Dendritic cell treated with granulocyte-macrophage colony-stimulating factor and Interleukin-4, amounts not matched to agents 40 ng/mL and 50 ng/mL, for 4 days (primary cell): ENCODE results near the gene NACA.

Experiments
- H3K27ac Mint-ChIP-seq: one replicate; pipeline ENCODE4 v1.8.0; 2022; ENCODE audit warnings: mild to moderate bottlenecking, mixed read lengths
- H3K27me3 Mint-ChIP-seq: one replicate; pipeline ENCODE4 v1.8.0; 2022; ENCODE audit warnings: mild to moderate bottlenecking, mixed read lengths
- H3K36me3 Mint-ChIP-seq: one replicate; pipeline ENCODE4 v1.8.0; 2022; ENCODE audit warnings: low read depth, mixed read lengths
- H3K4me1 Mint-ChIP-seq: one replicate; pipeline ENCODE4 v1.8.0; 2022; ENCODE audit warnings: low read depth, mixed read lengths
- H3K4me3 Mint-ChIP-seq: one replicate; pipeline ENCODE4 v1.8.0; 2022; ENCODE audit warnings: mild to moderate bottlenecking, moderate library complexity, mixed read lengths
- H3K9me3 Mint-ChIP-seq: one replicate; pipeline ENCODE4 v1.8.0; 2022; ENCODE audit warnings: mixed read lengths
- intact Hi-C: fragments of 100-400 bp; cut with micrococcal nuclease; formaldehyde crosslinking; loops from one replicate; pipeline ENCODE4 v1.15.0; 2022

Gene NACA

DNA sequence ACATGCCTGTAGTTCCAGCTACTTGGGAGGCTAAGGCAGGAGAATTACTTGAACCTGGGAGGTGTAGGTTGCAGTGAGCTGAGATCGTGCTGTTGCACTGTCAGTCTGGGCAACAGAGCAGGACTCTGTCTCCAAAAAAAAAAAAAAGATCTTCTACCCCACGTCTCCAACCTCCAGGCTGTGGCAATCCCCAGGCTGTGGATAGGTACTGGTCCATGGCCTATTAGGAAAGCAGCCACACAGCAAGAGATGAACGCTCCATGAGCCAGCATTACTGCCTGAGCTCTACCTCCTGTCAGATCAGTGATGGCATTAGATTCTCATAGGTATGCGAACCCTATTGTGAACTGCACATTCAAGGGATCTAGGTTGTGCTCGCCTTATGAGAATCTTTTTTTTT lies 30.9 kb downstream of the NACA start:
- Mint-ChIP-seq H3K4me3 (no peak overlapping the region), H3K27ac (no peak overlapping the region), H3K9me3 (no peaks in the 10 kb centered on the region), H3K36me3 (no peaks in the 10 kb centered on the region), H3K27me3 (no peaks in the 10 kb centered on the region), H3K4me1 (peaks cover 4% of the 10 kb centered on the region)
- intact Hi-C loops: no loop called here

DNA sequence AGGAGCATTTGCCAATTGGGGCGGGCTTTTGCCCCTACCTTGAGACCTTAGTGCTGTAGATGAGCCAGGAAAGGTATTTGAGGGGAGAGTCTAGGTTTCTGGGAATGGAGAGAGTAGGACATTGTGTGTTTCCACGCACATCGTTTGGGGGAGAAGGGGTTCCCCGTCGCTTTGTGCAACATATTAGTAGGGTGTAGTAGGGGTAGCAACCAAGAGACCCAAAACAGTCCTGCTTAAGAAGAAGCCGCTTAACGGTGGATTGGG lies 36.3 kb downstream of the NACA start:
- H3K9me3 Mint-ChIP-seq: no peaks in the 10 kb centered on the region
- H3K27ac Mint-ChIP-seq: peak overlapping the region; percentile 99
- peaks cover 34% of the 10 kb centered on the region for H3K36me3 Mint-ChIP-seq
- peaks cover 24% of the 10 kb centered on the region for H3K4me1 Mint-ChIP-seq
- intact Hi-C loops: loop anchor here (1.0 to 5.0 kb wide), 3 partner anchors 37 to 60 kb away; partner anchors contain the start of gene NACA
- no peaks in the 10 kb centered on the region for H3K27me3 Mint-ChIP-seq
- H3K4me3 Mint-ChIP-seq: peak overlapping the region; percentile 99

DNA sequence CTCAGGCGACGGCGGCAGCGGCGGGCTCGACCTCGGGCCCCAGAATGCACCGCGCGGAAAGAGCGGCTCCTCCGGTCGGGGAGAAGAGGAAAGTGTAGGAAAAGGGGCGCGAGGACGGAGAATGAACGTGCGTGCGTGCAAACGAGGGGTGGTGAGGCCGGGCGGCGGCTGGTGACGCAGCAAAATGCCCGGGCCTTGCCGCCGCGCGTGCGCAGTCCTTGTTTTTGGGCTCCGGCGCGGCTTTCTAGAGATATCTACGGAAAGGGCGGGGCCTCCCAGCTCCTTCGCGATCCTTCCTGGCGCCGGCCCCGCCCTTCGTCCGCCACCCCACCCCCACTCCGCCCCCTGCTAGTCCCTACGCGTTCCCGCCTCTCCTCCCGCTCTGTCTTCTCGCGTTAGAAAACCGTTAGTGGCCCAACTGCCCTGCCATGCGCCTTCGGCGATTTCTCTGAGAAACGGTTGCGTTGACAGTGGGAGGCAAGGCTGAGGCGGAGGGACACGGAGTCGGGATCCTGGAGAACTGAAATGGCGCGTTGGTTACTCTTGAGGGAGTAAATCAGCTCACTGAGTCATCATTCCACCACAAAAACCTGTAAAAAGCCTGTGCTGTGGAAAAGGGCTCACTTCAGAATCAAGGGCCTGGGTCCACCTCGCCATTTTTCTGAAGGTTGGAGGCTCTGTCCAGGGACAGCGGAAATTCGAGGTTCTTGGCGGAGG lies 36.8 kb downstream of the NACA start, which contains the start of gene PTGES3:
PTGES3 (minus strand) TSS at position 156 of the 717 bp plus-strand sequence. CDS start 285 bp downstream, outside the sequence.
- intact Hi-C loops: loop anchor here (1.0 to 5.0 kb wide), 3 partner anchors 37 to 61 kb away; partner anchors contain the start of gene NACA
- H3K9me3 Mint-ChIP-seq: no peaks in the 10 kb centered on the region
- peak within 1 kb of the TSS; percentile 99 for H3K27ac Mint-ChIP-seq
- no peaks in the 10 kb centered on the region for H3K27me3 Mint-ChIP-seq
- H3K4me3 Mint-ChIP-seq: peak within 1 kb of the TSS; percentile 99
- H3K36me3 Mint-ChIP-seq: peaks cover 34% of the 10 kb centered on the region
- peaks cover 24% of the 10 kb centered on the region for H3K4me1 Mint-ChIP-seq

DNA sequence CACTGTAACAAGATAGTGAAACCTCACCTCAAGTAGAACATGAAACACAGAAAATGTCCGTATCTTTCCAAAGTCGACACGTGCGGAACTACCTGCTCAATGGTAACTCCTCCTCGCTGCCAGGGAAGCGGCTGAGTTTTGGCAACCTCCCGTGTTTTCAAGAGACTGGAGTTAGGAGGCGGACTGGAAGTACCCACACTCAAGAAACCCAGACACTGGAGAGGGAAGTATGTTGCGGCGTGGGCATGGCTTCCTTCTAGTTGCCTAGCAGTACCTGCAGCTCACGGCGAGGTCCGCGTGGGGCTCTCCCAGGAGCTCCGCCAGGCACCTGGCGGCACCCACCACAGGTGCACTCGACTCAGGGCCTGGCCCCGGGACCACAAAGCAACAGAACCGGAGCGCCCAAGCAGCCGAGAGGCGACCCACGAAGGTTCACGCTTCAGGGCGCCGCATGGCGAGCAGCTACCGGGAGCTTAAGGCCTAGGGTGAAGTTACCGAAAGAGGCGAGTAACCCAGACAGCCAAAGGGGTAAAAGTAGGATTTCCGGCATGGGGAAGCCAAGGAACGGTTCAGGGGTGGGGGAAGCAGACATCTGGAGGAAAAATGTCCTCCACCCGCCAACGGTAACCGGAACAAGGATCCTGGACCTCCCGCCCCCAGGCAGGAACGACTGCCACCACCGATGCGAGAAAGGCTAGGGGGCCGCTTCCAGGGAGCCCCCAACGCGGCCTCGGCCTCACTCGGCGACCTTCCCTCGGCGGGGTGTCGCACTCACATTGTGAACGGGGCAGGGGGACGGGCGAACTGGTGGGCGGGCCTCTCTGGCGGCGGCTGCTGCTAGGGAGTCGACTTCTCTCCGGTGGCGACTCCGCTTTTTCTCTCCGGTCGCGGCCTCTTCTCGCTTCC lies 37.6 kb downstream of the NACA start:
- H3K9me3 Mint-ChIP-seq: no peaks in the 10 kb centered on the region
- H3K4me1 Mint-ChIP-seq: peaks cover 31% of the 10 kb centered on the region
- no peaks in the 10 kb centered on the region for H3K27me3 Mint-ChIP-seq
- H3K27ac Mint-ChIP-seq: peak overlapping the region; percentile 99
- H3K36me3 Mint-ChIP-seq: peaks cover 40% of the 10 kb centered on the region
- H3K4me3 Mint-ChIP-seq: peak overlapping the region; percentile 99
- intact Hi-C loops: loop anchor here (1.0 to 5.0 kb wide), 3 partner anchors 38 to 61 kb away; partner anchors contain the start of gene NACA

DNA sequence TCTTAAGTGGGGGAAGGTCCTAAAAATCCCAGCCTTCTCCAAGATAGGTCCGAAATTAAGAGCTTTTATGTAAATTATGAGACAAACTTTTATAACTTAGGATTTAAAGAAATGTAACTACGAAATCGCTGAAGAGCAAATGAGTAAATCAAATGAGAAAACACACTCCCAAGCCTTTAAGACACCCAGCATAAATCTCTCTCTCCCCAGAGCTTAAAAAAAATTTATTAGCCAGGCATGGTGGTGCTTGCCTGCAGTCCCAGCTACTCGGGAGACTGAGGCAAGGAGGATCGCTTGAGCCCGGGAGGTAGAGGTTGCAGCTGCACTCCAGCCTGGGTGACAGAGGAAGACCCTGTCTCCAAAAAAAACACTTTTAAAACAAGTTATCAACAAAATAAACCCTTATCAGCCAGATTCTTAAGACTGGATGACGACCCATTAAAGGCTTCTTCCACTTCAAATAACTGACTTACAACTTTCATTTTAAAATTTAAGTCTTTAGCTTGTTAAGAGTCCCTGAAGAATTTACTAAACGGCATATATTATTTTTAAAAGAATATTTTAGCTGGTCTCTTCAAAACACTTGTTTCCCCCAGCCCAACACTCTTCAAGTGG lies 40.2 kb downstream of the NACA start:
- Mint-ChIP-seq H3K27me3 (no peaks in the 10 kb centered on the region), H3K36me3 (peaks cover 65% of the 10 kb centered on the region), H3K4me1 (peaks cover 51% of the 10 kb centered on the region), H3K4me3 (peak overlapping the region; percentile 99), H3K27ac (peak overlapping the region; percentile 99), H3K9me3 (no peaks in the 10 kb centered on the region)
- intact Hi-C loops: loop anchor here (5.0 kb wide), 1 partner anchor 48 kb away; no protein-coding TSS in a partner anchor

DNA sequence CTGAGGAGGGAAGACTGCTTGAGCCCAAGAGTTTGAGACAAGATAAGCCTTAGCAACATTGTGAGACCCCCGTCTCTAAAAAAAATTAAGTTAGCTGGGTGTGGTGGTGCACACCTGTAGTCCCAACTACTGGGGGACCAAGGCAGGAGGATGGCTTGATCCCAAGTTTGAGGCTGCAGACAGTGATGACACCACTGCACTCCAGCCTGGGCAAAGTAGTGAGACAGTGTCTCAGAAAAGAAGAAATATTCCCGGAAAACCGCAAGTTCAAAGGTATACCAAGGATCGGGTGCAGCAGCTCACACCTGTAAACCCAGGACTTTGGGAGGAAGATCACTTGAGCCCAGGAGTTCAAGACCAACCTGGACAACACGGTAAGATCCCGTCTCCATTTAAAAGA lies 42.8 kb downstream of the NACA start:
- Mint-ChIP-seq H3K27me3 (no peaks in the 10 kb centered on the region), H3K36me3 (peaks cover 72% of the 10 kb centered on the region)
- intact Hi-C loops: no loop called here

DNA sequence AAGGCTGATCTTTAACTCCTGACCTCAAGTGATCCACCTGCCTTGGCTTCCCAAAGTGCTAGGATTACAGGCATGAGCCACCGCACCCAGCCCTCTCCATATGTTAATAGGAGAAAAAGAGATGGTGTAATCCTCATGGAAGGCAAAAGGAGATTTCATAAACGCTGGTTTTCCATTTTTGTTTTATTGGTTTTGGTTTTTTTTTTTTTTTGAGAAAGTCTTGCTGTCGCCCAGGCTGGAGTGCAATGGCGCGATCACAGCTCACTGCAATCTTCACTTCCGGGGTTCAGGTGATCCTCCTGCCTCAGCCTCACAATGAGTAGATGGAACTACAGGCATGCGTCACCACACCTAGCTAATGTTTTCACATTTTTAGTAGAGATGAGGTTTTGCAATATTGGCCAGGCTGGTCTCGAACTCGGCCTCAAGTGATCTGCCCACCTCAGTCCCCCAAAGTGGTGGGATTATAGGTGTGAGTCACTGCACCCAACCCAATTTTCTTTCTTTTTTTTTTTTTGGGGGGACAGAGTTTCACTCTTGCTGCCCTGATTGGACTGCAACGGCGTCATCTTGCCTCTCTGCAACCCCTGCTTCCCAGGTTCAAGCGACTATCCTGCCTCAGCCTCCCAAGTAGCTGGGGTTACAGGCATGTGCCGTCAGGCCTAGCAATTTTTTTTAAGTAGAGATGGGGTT lies 45.1 kb downstream of the NACA start:
- Mint-ChIP-seq H3K9me3 (no peaks in the 10 kb centered on the region), H3K36me3 (peaks cover 60% of the 10 kb centered on the region), H3K4me1 (peaks cover 54% of the 10 kb centered on the region), H3K4me3 (no peak overlapping the region), H3K27me3 (no peaks in the 10 kb centered on the region), H3K27ac (peak overlapping the region; percentile 34)
- intact Hi-C loops: no loop called here

More for the DNA sequence above, 42.8 kb downstream of the NACA start:
- Mint-ChIP-seq H3K4me1 (peaks cover 54% of the 10 kb centered on the region), H3K4me3 (no peak overlapping the region), H3K9me3 (no peaks in the 10 kb centered on the region), H3K27ac (peak overlapping the region; percentile 99)

DNA sequence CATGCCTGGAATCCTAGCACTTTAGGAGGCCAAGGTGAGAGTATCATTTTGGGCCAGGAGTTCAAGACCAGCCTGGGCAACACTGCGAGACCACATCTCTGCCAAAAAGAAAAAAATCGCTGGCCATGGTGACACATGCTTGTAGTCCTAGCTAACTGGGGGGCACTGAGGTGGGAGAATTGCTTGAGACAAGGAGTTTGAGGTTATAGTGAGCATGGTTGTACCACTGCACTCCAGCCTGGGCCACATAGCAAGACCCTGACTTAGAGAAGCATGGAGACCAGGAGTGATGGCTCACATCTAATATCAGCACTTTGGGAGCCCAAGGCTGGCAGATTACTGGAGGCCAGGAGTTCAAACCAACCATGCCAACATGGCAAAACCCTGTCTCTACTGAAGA lies 46.2 kb downstream of the NACA start:
- Mint-ChIP-seq H3K4me1 (peaks cover 47% of the 10 kb centered on the region), H3K27ac (no peak overlapping the region), H3K27me3 (no peaks in the 10 kb centered on the region), H3K9me3 (no peaks in the 10 kb centered on the region), H3K36me3 (peaks cover 54% of the 10 kb centered on the region), H3K4me3 (no peak overlapping the region)
- intact Hi-C loops: no loop called here

DNA sequence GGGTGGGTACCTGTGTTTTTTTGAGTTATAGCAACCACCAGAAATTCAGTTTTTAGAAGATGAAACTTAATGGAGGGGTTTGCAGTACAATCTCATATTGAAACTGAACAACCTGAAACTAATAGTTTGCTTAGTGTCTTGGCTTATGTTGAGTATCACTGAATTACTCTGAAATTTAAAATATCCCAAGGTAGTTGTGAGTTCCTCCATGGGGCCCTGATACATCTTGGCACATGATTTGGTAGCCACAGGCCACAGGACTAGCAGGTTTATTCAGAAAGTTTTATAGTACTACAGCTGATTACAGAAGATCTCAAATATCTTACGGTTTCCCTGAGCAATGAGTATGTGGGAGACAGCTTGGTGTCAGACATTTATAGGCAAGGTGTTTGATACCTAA lies 47.4 kb downstream of the NACA start:
- intact Hi-C loops: no loop called here
- H3K36me3 Mint-ChIP-seq: peaks cover 59% of the 10 kb centered on the region
- no peak overlapping the region for H3K4me3 Mint-ChIP-seq

DNA sequence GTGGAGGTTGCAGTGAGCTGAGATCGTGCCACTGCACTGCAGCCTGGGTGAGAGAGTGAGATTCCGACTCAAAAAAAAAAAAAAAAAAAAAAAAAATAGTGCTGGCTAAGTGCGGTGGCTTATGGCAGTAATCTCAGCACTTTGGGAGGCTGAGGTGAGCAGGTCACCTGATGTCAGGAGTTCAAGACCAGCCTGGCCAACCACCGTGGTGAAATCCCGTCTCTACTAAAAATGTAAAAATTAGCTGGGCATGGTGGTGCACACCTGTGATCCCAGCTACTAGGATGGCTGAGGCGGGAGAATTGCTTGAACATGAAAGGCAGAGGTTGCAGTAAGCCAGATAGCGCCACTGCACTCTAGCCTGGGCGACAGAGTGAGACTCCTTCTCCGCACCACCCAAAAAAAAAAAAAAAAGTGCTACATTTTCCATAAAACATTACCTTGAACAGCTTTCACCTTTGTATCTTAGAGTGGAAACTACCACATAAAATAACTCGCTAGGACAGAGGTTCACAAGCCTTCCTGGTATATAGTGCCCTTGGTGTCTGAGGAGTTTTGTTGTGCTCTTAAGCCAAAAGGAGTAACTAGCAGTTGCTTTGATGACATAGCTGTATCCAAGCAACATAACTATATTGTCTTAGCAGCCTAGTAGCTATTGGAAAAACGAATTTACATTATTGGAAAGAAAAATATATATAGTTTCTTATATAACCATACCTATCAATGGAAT lies 48.1 kb downstream of the NACA start:
- H3K27ac Mint-ChIP-seq: no peak overlapping the region
- H3K36me3 Mint-ChIP-seq: peaks cover 59% of the 10 kb centered on the region
- no peak overlapping the region for H3K4me3 Mint-ChIP-seq

More for the DNA sequence above, 47.4 kb downstream of the NACA start:
- Mint-ChIP-seq H3K9me3 (no peaks in the 10 kb centered on the region), H3K4me1 (peaks cover 45% of the 10 kb centered on the region), H3K27ac (no peak overlapping the region), H3K27me3 (no peaks in the 10 kb centered on the region)

DNA sequence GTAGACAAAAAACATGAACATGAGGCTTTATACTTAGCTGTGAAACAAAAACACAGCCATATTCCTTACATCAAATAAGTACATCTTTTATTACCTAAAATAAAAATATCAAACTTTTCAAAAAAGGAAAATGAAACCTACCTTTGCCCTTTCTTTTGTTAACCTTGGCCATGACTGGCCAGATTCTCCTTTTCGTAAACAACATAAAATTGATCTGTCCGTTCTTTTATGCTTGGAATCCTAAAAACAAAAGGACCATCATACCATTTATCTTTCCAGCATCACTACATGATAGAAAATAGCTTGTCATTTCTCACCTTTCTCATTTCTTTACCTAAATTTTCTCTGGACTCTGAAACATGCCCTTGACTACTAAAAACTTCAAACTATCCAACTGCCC lies 53.5 kb downstream of the NACA start:
- Mint-ChIP-seq H3K36me3 (peaks cover 80% of the 10 kb centered on the region), H3K4me3 (no peak overlapping the region), H3K27me3 (no peaks in the 10 kb centered on the region), H3K9me3 (no peaks in the 10 kb centered on the region), H3K4me1 (peaks cover 13% of the 10 kb centered on the region), H3K27ac (no peak overlapping the region)
- intact Hi-C loops: no loop called here

More for the DNA sequence above, 48.1 kb downstream of the NACA start:
- H3K9me3 Mint-ChIP-seq: no peaks in the 10 kb centered on the region
- intact Hi-C loops: no loop called here
- H3K4me1 Mint-ChIP-seq: peaks cover 39% of the 10 kb centered on the region
- no peaks in the 10 kb centered on the region for H3K27me3 Mint-ChIP-seq

DNA sequence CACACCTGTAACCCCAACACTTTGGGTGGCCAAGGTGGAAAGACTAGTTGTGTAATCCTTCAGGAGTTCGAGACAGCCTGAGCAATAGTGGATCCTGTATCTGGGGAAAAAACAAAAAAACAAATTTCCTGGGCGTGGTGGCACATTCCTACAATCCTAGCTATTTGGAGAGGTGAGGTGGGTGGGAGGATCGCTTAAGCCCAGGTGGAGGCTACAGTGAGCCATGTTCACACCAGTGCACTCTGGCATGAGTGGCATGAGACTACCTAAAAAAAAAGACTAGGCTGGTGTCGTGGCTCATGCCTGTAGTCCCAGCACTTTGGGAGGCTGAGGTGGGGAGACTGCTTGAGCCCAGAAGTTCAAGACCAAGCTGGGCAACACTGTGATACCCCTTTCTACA lies 54.3 kb downstream of the NACA start:
- peaks cover 82% of the 10 kb centered on the region for H3K36me3 Mint-ChIP-seq
- H3K4me3 Mint-ChIP-seq: no peak overlapping the region
- H3K9me3 Mint-ChIP-seq: no peaks in the 10 kb centered on the region
- peaks cover 8% of the 10 kb centered on the region for H3K4me1 Mint-ChIP-seq
- no peaks in the 10 kb centered on the region for H3K27me3 Mint-ChIP-seq
- intact Hi-C loops: no loop called here
- H3K27ac Mint-ChIP-seq: no peak overlapping the region

DNA sequence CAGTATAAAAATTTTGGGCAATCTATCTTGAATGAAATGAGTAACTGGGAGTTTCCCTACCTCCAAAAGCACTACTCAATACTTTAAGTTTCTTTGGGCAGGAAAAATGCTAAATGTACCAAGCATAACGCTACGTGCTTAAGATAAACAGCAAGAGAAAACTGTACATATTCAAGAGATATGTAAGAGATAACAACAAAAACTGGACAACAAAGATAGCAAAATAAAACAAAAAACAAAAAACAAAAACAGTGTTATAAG lies 57.0 kb downstream of the NACA start:
- peaks cover 96% of the 10 kb centered on the region for H3K36me3 Mint-ChIP-seq
- no peak overlapping the region for H3K27ac Mint-ChIP-seq
- intact Hi-C loops: no loop called here
- no peaks in the 10 kb centered on the region for H3K27me3 Mint-ChIP-seq
- no peak overlapping the region for H3K4me3 Mint-ChIP-seq
- peaks cover 4% of the 10 kb centered on the region for H3K4me1 Mint-ChIP-seq
- H3K9me3 Mint-ChIP-seq: no peaks in the 10 kb centered on the region
